ENCODE results near the gene LILRB4.
"Not testable (repeated sequence)": the region's sequence is repeated elsewhere in the genome, so short reads cannot be mapped to it uniquely, and the experiment has no call there.

The LILRB4 gene

DNA sequence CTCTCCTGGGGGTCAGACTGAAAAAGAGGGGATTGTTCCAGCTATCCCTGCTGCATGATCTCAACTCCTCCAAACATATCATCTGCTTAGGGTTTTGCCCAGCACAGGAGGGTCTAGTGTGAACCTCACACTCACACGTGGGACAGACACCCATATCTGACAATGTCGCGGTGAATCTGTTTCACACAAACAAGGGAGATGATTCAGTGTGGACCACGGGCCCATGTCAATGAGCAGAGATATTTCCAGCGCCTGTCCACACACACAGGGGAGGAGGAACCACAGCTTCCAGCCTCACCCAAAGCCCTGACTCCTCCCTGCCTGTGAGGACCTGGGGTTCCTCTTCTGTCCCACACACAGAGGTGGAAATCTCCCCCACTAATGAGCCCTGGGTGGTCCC lies 31.9 kb downstream of the LILRB4 start:
- no peak for DNase-seq (ENCODE audit: low read depth in 2 of 2)

DNA sequence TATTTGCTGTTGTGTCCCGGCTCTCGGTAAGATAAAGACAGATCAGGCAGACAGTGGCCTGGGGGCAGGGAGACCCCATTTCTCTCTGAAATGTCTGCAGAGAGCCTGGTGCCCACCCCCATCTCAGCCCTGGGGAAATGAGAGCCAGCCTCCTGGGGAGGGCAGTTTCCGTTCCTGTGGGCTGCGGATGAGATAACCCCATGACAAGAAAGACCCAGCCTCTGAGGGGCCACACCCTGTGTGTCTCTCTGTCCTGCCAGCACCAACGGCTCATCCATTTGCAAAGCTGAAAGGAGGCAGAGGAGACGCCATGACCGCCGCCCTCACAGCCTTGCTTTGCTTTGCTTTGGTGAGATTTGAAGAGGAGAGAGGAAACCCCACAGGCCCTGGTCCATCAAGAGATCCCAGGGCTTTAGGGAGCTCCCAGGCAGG lies 33.3 kb downstream of the LILRB4 start:
- DNase-seq (ENCODE audit: low read depth in 2 of 2), result no peak

DNA sequence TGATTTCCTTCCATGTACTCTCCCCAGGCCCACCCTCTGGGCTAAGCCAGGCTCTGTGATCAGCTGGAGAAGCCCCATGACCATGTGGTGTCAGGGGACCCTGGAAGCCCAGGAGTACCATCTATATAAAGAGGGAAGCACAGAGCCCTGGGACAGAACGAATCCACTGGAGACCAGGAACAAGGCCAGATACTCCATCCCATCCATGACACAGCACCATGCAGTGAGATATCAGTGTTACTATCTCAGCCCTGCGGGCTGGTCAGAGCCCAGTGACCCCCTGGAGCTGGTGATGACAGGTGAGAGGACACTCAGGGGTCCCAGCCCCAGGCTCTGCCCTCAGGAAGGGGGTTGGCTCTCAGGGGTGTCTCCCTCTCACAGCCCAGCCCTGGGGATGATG lies 34.0 kb downstream of the LILRB4 start:
- no peak for DNase-seq (ENCODE audit: low read depth in 2 of 2)

DNA sequence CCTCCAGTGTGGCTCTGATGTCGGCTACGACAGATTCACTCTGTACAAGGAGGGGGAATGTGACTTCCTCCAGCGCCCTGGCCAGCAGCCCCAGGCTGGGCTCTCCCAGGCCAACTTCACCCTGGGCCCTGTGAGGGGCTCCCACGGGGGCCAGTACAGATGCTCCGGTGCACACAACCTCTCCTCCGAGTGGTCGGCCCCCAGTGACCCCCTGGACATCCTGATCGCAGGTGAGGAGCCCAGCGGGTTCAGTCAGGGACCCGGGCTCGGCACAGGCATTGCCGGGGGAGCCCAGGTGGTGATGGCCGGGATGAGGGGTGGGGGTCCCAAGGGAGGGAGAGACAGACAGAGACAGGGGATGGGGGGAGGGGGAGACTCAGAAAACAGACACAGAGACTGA lies 34.9 kb downstream of the LILRB4 start:
- DNase-seq (ENCODE audit: low read depth in 2 of 2), result not testable (repeated sequence)

DNA sequence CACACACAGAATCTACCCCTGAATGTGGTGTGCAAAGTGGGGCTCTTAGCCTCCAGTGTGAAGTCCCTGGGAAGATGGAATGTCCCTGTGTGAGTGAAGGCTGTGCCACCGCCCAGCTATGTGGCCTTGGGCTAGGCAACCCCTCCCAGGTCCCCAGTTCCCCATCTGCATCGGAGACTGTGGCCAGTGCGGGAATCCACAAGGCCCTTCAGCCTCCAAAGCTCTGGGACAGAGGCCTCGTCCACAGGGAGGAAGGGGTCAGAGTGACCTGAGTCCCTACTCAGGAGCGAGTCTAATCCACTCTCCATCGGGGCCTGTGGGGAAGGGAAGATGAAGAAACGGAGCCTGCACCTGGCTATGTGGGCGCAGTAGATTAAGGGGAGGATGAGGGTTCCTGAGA lies 42.1 kb downstream of the LILRB4 start:
- no peak for DNase-seq (ENCODE audit: low read depth in 2 of 2)

DNA sequence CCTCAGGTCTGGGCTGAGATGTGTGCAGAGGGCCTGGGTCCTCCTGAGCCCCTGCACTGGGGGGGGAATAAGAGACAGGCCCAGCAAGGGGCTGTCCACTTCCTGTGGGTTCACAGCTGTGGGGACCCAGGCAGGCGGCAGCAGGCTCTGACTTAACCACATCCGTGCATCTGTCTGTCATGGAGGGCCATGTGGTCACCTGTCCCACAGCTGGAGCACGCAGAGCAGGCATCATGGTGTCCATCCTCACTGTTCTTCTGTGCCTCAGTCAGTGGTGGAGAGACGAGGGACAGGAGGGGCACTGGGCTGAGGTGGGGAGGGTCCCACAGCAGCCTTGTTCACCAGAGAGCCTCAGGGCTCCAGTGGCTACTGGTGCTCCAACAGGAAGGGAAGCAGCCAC lies 45.2 kb downstream of the LILRB4 start:
- no peak for DNase-seq (ENCODE audit: low read depth in 2 of 2)

DNA sequence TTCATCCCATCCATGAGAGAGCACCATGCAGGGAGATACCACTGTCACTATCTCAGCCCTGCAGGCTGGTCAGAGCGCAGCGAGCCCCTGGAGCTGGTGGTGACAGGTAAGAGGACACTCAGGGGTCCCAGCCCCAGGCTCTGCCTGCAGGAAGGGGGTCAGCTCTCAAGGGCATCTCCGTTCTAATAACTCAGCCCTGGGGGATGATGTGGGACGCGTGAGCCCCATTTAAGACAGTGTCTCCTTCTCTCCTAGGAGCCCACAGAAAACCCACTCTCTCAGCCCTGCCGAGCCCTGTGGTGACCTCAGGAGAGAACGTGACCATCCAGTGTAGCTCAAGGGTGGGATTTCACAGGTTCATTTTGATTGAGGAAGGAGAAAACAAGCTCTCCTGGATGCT lies 46.0 kb downstream of the LILRB4 start:
- no peak for DNase-seq (ENCODE audit: low read depth in 2 of 2)

DNA sequence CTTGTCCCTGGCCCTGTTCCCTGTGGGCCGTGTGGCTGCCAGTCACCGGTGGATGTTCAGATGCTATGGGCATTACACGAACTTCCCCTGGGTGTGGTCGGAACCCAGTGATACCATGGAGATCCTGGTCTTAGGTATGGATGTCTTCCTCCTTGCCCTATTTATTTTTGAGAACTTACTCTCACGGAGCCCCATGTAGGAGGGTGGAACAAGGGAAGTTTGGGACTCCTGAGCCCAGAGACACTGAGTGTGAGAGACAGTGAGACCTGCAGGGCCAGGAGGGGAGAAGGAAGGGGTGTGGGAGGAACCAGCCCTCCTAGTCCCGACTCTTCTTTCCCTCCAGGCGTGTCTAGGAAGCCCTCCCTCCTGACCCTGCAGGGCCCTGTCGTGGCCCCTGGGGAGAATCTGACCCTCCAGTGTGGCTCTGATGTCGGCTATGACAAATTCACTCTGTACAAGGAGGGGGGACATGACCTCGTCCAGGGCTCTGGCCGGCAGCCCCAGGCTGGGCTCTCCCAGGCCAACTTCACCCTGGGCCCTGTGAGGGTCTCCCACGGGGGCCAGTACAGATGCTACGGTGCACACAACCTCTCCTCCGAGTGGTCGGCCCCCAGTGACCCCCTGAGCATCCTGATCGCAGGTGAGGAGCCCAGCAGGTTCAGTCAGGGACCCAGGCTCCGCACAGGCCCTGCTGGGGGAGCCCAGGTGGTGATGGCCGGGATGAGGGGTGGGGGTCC lies 46.6 kb downstream of the LILRB4 start:
- DNase-seq (ENCODE audit: low read depth in 2 of 2), result no peak

DNA sequence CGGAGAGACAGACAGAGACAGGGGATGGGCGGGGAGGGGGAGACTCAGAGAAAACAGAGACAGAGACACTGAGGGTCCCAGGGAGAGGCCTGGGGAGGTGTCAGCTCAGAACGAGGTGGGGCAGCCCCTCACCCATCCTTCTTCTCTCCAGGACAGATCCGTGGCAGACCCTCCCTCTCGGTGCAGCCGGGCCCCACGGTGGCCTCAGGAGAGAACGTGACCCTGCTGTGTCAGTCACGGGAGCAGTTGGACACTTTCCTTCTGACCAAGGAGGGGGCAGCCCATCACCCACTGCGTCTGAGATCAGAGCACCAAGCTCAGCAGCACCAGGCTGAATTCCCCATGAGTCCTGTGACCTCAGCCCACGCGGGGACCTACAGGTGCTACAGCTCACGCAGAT lies 47.2 kb downstream of the LILRB4 start:
- not testable (repeated sequence) for DNase-seq (ENCODE audit: low read depth in 2 of 2)

Data from fibroblast of skin of left quadriceps (primary cell).